CD4-positive, alpha-beta T cell treated with Interleukin-4 for 1 hour (primary cell): ENCODE data around the gene PARD3.

ENCODE experiments used
- DNase-seq, 2 donors: peaks; one replicate each; pipeline ENCODE4 v3.0.0-alpha.2; 2020 to 2022

PARD3 gene

DNA sequence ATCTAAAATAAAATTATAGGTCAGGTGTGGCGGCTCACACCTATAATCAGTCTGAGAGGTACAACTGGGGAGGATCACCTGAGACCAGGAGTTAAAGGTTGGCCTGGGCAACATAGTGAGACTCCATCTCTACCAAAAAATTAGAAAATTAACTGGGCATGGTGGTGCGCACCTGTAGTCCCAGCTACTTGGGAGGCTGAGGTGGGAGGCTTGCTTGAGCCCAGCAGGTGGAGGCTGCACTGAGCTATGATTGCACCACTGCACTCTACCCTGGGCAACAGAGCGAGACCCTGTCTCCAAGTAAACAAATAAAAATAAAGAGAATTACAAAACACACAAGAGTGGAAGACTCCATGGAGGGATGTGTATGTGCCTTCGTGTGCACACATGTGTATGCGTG, 171.5 kb downstream of the PARD3 start:
- no peak for DNase-seq

GRCh38 chr10:34641913-34642558, 173.1 kb downstream of the PARD3 start:
- DNase-seq, result no peak

DNA sequence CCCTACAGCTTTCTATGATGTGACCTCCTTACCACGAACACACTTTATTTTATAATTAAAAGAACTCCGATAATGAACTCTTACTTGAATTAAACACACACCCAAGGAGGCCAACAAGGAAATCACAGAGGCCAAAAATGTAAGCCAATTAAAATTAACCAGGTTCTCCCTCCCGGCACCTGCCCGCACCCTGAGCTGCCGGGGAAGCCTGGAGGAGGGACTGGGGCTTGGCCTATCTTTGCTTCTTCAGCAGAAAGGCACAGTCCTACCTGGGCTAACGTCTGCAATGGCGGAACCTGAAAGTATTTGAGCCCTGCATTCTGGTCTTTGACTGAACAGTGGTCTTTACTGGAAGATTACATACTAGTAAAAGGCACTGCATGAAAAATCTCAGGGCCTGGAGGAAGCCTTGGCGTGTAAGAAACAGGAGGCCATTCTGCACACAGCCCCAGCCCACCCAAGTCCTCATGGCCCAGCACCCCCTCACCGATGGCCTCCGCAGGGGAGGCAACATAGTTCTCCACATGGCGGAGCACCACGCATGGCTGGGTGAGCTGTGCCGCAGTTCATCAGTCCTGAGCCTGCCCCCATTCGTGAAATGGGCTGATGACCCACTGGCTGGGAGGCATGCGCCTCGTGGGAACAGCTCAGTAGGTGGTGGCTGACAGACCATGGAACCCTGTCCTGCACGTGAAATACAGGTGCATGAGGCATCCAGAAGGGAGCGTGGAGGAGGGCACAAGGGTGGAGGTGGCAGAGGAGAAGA, 173.8 kb downstream of the PARD3 start:
- DNase-seq, result no peak

- DNase-seq, result peak; percentile 58 to 63
These were observed 176.6 kb downstream of the PARD3 start for GRCh38 chr10:34638406-34639054.

DNA sequence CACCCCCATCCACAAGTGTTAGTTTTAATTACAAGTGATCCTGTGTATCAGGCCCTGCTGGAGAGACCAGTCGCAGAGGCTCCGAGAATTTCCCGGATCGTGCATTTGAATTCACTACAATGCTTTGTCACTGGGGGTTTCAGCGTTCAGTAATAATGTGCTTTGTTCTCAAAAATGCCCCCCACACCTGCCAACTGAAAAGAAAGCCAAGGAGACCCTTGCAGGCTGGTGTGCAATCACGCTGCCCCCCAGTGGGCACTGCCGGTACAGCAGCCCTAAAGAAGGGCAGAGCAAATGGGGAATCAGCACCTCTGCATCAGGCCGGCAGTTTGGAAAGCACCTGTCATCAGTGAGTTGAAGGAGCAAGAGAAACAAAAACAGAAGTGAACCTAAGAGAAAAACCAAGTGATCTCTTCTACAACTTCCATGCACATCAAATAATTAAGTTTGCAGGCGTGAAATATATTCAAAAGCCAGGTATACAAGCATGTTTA, 177.6 kb downstream of the PARD3 start:
- DNase-seq, result peak; percentile 53 to 60

GRCh38 chr10:34635111-34635510, 180.0 kb downstream of the PARD3 start:
- DNase-seq, result no peak

- no peak for DNase-seq
These were observed 181.7 kb downstream of the PARD3 start for GRCh38 chr10:34633374-34633773.

- DNase-seq, result no peak
These were observed 186.0 kb downstream of the PARD3 start for GRCh38 chr10:34629084-34629483.

- DNase-seq, result no peak
These were observed 186.8 kb downstream of the PARD3 start for GRCh38 chr10:34628174-34628796.

DNA sequence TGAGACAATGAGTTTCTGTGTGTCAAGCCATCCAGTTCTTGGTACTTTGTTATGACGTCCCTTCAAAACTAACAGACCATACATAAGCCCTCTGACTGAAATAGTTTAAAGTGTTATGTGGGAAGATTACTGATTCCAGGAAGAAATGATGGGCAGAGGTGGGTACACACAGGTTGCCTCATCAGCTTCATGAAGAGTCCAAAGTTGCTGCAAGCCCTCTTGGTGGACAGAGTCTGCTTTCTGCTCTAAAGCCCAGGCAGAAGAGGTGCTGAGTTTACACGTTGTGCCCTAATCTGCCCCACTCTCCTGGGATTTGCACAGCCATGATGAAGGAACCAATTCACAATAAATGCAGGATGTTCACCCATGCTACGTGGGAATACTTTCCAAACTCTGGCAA, 187.4 kb downstream of the PARD3 start:
- DNase-seq, result no peak

GRCh38 chr10:34627331-34627730, 187.8 kb downstream of the PARD3 start:
- DNase-seq, result no peak

- DNase-seq, result no peak
These were observed 188.8 kb downstream of the PARD3 start for GRCh38 chr10:34626158-34626880.

GRCh38 chr10:34624323-34625153, 190.6 kb downstream of the PARD3 start:
- DNase-seq, result no peak

DNA sequence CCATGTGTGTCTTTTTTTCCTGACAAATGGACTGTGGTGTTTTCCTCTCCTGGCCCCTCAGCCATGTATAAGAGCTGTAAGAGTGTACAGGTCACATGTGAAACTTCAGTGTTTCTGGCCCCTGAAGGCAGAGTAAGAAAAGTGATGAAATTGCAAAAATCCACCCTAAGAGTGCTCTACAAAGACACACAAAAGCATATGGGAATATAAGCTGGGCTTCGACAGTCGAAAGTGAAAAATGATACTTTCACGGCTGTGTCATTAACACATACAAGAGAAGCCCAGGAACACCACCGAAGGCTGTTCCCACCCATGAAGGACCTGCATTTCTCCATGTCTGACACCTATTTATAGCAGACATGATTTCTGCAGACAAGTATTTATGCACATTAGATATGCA, 192.2 kb downstream of the PARD3 start:
- DNase-seq, result no peak

DNA sequence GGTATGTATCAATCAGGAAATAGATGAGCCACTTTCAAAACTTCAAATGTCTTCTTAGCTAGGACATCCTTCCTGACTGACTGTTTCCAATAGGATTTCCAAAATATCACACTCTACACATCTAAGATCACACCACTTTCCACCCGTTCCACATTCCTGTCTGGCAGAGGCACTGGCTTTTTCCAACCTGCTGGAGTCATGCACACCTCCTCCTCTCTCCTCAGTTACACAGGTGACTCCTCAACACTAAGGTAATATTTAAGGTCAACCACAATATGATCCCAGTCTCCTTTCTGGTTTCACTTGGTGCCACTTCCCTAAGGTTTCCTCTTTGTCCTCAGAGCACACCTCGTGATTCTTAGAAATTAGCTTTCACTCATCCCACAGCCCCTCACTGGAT, 196.5 kb downstream of the PARD3 start:
- no peak for DNase-seq

DNA sequence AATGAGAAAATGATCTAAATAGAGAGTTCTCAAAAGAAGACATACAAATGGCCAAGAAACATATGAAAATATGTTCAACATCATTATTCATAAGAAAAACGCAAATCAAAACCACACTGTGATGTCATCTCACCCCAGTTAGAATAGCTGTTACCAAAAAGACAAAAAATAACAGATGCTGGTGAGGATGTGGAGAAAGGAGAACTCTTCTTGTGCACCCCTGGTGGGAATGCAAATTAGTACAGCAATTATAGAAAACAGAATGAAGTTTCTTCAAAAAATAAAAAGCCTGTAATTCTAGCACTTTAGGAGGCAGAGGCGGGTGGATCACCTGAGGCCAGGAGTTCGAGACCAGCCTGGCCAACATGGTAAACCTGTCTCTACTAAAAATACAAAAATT, 199.3 kb downstream of the PARD3 start:
- no peak for DNase-seq

DNA sequence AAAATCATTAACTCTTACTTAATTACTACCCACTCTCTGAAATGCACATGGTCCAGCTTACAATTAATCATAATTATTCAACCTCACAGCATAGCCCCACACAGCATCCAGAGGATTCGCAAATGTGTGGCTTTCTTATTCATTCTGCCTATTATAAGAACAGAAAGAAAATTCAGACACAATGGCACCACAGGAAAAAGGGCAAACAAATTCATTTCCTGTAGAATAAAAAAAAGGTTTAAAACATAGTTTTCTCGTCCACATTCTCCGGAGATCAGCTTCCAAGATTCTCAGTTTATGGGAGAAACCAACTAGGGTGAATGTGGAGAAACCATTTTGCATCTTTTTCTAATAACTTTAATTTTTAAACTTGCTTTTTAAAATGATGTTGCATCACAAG, 201.6 kb downstream of the PARD3 start:
- DNase-seq, result no peak

- DNase-seq, result no peak
These were observed 202.2 kb downstream of the PARD3 start for GRCh38 chr10:34612938-34613337.

- DNase-seq, result no peak
These were observed 202.7 kb downstream of the PARD3 start for GRCh38 chr10:34612446-34612845.

DNA sequence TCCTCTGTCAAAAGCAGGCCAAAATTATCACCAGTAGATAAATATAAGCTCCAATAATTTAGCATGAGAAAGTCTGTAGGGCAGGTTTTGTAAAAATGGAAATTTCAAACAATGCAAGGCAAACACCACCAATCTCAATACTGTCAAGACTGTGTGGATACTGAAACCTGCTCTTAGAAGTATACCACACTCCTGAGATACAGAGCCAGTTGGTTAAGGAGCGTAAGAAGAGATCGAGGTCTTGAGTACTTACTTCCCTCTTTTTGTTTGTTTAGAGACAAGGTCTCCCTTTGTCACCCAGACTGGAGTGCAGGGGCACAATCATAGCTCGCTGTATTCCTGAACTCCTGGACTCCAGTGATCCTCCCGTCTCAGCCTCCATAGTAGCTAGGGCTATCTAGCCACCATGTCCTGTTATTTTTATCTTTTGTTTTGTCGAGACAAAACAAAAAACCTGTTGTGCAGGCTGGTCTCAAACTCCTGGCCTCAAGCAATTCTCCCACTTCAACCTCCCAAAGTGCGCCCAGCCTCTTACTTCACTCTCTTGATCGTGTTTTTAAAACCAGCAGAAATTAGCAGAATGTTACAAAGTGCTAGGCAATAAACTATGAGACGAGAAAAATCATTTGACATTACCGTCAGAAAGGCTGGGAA, 205.7 kb downstream of the PARD3 start:
- DNase-seq, result no peak

- DNase-seq, result no peak
These were observed 207.2 kb downstream of the PARD3 start for GRCh38 chr10:34607894-34608293.
